Measurements from ENCODE around the gene MYO15A. TPM values are rescaled to one million over a fixed set of nuclear protein-coding genes. Genes with fewer than 3 reads are reported as not detected.

The MYO15A gene
- total RNA-seq, 1 experiment from 2014 or later: 0.26 TPM

DNA sequence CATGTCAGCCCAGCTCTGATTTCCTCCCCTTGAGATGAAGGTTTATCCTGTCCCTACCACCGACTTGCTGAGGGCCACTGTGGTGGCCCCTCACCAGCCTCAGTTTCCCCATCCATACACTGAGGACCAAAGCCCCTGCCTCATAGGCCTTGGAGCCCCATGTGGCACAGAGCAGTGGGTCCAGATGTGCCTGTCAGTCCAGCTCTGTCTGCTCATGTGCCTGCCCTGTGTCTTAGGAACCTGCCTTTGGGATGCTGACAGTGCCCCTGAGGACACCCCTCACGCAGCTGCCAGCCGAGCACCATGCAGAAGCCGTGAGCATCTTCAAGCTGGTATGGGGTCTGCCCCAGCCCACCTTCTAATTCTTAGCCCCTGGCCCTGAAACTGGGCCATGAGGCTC is 35.7 kb downstream of the MYO15A start:
- Histone ChIP-seq H3K4me1 (ENCODE audit: insufficient read depth, low read length) (no peaks in the 10 kb centered on the region), H3K79me2 (ENCODE audit: low read length) (no peaks in the 10 kb centered on the region), H3K9me2 (replicated peaks; ENCODE audit: low read length) (no peaks in the 10 kb centered on the region), H3K4me3 (ENCODE audit: low read length) (no peak overlapping the region), H3F3A (ENCODE audit: low read length, unreplicated experiment) (no peaks in the 10 kb centered on the region), H2AFZ (ENCODE audit: low read length) (no peak overlapping the region), H3K27me3 (ENCODE audit: low read length) (no peaks in the 10 kb centered on the region), H3K9ac (ENCODE audit: low read length) (no peak overlapping the region), H3K27ac (ENCODE audit: low read length) (no peak overlapping the region), H3K4me2 (ENCODE audit: low read length) (no peak overlapping the region), H4K20me1 (ENCODE audit: low read length) (no peaks in the 10 kb centered on the region), H3K9me3 (ENCODE audit: low read length) (no peaks in the 10 kb centered on the region), H3K36me3 (ENCODE audit: low read depth, low read length) (no peaks in the 10 kb centered on the region)
- BruUV-seq (replicated peaks): no TSS peak
- POLR2A ChIA-PET (ENCODE audit: unreplicated experiment): no interaction called here
- intact Hi-C loops (cut with micrococcal nuclease): no loop called here
- ATAC-seq (no peak), DNase-seq (no peak)
- CTCF ChIA-PET: no interaction called here
- TF ChIP-seq, protein P1, sequence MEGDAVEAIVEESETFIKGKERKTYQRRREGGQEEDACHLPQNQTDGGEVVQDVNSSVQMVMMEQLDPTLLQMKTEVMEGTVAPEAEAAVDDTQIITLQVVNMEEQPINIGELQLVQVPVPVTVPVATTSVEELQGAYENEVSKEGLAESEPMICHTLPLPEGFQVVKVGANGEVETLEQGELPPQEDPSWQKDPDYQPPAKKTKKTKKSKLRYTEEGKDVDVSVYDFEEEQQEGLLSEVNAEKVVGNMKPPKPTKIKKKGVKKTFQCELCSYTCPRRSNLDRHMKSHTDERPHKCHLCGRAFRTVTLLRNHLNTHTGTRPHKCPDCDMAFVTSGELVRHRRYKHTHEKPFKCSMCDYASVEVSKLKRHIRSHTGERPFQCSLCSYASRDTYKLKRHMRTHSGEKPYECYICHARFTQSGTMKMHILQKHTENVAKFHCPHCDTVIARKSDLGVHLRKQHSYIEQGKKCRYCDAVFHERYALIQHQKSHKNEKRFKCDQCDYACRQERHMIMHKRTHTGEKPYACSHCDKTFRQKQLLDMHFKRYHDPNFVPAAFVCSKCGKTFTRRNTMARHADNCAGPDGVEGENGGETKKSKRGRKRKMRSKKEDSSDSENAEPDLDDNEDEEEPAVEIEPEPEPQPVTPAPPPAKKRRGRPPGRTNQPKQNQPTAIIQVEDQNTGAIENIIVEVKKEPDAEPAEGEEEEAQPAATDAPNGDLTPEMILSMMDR (conservative IDR thresholded peaks at IDR 0.05; ENCODE audit: low read depth, low read length): no peak
- TF ChIP-seq EZH2phosphoT487 (IDR thresholded peaks at IDR 0.05; ENCODE audit: borderline replicate concordance, low read length) (no peak), EZH2 (IDR thresholded peaks at IDR 0.05; ENCODE audit: low read length, unreplicated experiment) (no peak)

DNA sequence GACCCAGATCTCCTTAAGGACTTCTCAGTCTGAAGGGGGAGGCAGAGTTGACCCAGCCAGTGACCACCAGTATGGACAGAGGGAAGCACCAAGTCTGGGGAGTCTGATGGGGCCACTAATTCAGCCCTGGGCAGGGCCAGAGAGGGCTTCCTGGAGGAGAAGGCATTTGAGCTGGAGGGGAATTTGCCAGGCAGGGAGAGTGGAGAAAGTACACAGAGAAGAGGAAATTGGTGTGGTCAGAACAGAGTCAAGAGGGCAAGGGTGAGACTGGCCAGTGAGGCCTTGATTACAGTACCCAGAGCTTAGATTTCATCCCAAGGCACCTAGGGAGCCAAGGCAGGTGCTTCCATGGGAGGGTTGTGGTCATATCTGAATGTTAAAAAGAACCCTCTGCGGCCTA is 36.3 kb downstream of the MYO15A start:
- no peaks in the 10 kb centered on the region for H4K20me1 ChIP-seq (ENCODE audit: low read length)
- H3F3A ChIP-seq (ENCODE audit: low read length, unreplicated experiment): no peaks in the 10 kb centered on the region
- no peaks in the 10 kb centered on the region for H3K9me2 ChIP-seq (replicated peaks; ENCODE audit: low read length)
- POLR2A ChIA-PET (ENCODE audit: unreplicated experiment): no interaction called here
- ATAC-seq (no peak), DNase-seq (no peak)
- no peaks in the 10 kb centered on the region for H3K27me3 ChIP-seq (ENCODE audit: low read length)
- no peaks in the 10 kb centered on the region for H3K9me3 ChIP-seq (ENCODE audit: low read length)
- CTCF ChIA-PET: no interaction called here
- no TSS peak for BruUV-seq (replicated peaks)
- no peak overlapping the region for H3K27ac ChIP-seq (ENCODE audit: low read length)
- no peak overlapping the region for H3K4me2 ChIP-seq (ENCODE audit: low read length)
- intact Hi-C loops (cut with micrococcal nuclease): no loop called here
- H3K9ac ChIP-seq (ENCODE audit: low read length): no peak overlapping the region
- TF ChIP-seq EZH2 (IDR thresholded peaks at IDR 0.05; ENCODE audit: low read length, unreplicated experiment) (no peak), EZH2phosphoT487 (IDR thresholded peaks at IDR 0.05; ENCODE audit: borderline replicate concordance, low read length) (no peak)
- TF ChIP-seq, protein P1 (conservative IDR thresholded peaks at IDR 0.05; ENCODE audit: low read depth, low read length): no peak
- H2AFZ ChIP-seq (ENCODE audit: low read length): no peak overlapping the region
- no peaks in the 10 kb centered on the region for H3K36me3 ChIP-seq (ENCODE audit: low read depth, low read length)
- no peaks in the 10 kb centered on the region for H3K4me1 ChIP-seq (ENCODE audit: insufficient read depth, low read length)
- H3K79me2 ChIP-seq (ENCODE audit: low read length): no peaks in the 10 kb centered on the region
- no peak overlapping the region for H3K4me3 ChIP-seq (ENCODE audit: low read length)

DNA sequence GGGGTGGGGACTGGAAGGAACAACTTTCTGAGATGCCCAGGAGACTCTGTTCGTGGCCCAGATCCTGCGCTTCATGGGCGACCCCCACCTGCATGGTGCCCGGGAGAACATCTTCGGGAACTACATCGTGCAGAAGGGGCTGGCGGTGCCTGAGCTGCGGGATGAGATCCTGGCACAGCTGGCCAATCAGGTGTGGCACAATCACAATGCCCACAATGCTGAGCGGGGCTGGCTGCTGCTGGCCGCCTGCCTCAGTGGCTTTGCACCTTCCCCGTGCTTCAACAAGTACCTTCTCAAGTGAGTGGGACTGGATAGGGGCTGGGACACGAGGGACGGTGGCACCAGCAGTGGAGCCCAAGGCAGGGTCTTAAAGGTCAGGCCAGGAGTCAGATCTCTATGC is 37.3 kb downstream of the MYO15A start:
- no peak overlapping the region for H3K4me3 ChIP-seq (ENCODE audit: low read length)
- H3K9ac ChIP-seq (ENCODE audit: low read length): no peak overlapping the region
- H4K20me1 ChIP-seq (ENCODE audit: low read length): no peaks in the 10 kb centered on the region
- no peak overlapping the region for H3K27ac ChIP-seq (ENCODE audit: low read length)
- H3K4me2 ChIP-seq (ENCODE audit: low read length): no peak overlapping the region
- no peaks in the 10 kb centered on the region for H3K79me2 ChIP-seq (ENCODE audit: low read length)
- intact Hi-C loops (cut with micrococcal nuclease): no loop called here
- no peaks in the 10 kb centered on the region for H3K9me3 ChIP-seq (ENCODE audit: low read length)
- H3K27me3 ChIP-seq (ENCODE audit: low read length): no peaks in the 10 kb centered on the region
- ATAC-seq: no peak
- CTCF ChIA-PET: no interaction called here
- H3K9me2 ChIP-seq (replicated peaks; ENCODE audit: low read length): no peaks in the 10 kb centered on the region
- POLR2A ChIA-PET (ENCODE audit: unreplicated experiment): no interaction called here
- BruUV-seq (replicated peaks): no TSS peak
- no peak overlapping the region for H2AFZ ChIP-seq (ENCODE audit: low read length)
- TF ChIP-seq, protein P1 (conservative IDR thresholded peaks at IDR 0.05; ENCODE audit: low read depth, low read length): no peak
- TF ChIP-seq EZH2 (IDR thresholded peaks at IDR 0.05; ENCODE audit: low read length, unreplicated experiment) (no peak), EZH2phosphoT487 (IDR thresholded peaks at IDR 0.05; ENCODE audit: borderline replicate concordance, low read length) (no peak)
- no peak for DNase-seq
- no peaks in the 10 kb centered on the region for H3K4me1 ChIP-seq (ENCODE audit: insufficient read depth, low read length)
- H3F3A ChIP-seq (ENCODE audit: low read length, unreplicated experiment): no peaks in the 10 kb centered on the region
- H3K36me3 ChIP-seq (ENCODE audit: low read depth, low read length): no peaks in the 10 kb centered on the region

All from PC-3 (cell line).